H9 (cell line): ENCODE results near the gene TMEM250. TPM values are rescaled to one million over a fixed set of nuclear protein-coding genes. Genes with fewer than 3 reads are reported as not detected.

Experiments
- DNase-seq: peaks from one replicate; pipeline ENCODE4 v3.0.0-alpha.2; 2017
- H2AFZ ChIP-seq: one replicate; pipeline ENCODE4 v1.6.1; 2013; ENCODE audit warnings: mild to moderate bottlenecking, low read length, control low read depth, moderate library complexity
- H2AK5ac ChIP-seq: 2 replicates; pipeline ENCODE4 v1.6.1; 2013; ENCODE audit warnings: low read length, control low read depth, mixed read lengths; ENCODE audit not compliant: insufficient read length
- H2BK120ac ChIP-seq: one replicate; pipeline ENCODE4 v1.6.1; 2013; ENCODE audit warnings: low read depth, mild to moderate bottlenecking, low read length, control low read depth, inconsistent platforms; ENCODE audit not compliant: poor library complexity, severe bottlenecking
- H2BK12ac ChIP-seq: 2 replicates; pipeline ENCODE4 v1.6.1; 2013; ENCODE audit warnings: low read length, control low read depth, mixed read lengths, low read depth; ENCODE audit not compliant: insufficient read length
- H2BK15ac ChIP-seq: 2 replicates; pipeline ENCODE4 v1.6.1; 2013; ENCODE audit warnings: low read depth, low read length, control low read depth
- H2BK20ac ChIP-seq: one replicate; pipeline ENCODE4 v1.6.1; 2013; ENCODE audit warnings: low read depth, mild to moderate bottlenecking, low read length, control low read depth, inconsistent platforms; ENCODE audit not compliant: poor library complexity, severe bottlenecking
- H2BK5ac ChIP-seq: 2 replicates; pipeline ENCODE4 v1.6.1; 2013; ENCODE audit warnings: low read length, control low read depth, mixed read lengths; ENCODE audit not compliant: insufficient read length
- H3K14ac ChIP-seq: 2 replicates; pipeline ENCODE4 v1.6.1; 2013; ENCODE audit warnings: low read length, control low read depth; ENCODE audit not compliant: insufficient read depth
- H3K18ac ChIP-seq: 2 replicates; pipeline ENCODE4 v1.6.1; 2013; ENCODE audit warnings: low read depth, mild to moderate bottlenecking, mixed read lengths, low read length, control low read depth; ENCODE audit not compliant: insufficient read length
- H3K23ac ChIP-seq: 2 replicates; pipeline ENCODE4 v1.6.1; 2013; ENCODE audit warnings: low read length, control low read depth, mixed read lengths, low read depth; ENCODE audit not compliant: insufficient read length
- H3K23me2 ChIP-seq: 2 replicates; pipeline ENCODE4 v1.6.1; 2013; ENCODE audit warnings: low read depth, mild to moderate bottlenecking, mixed read lengths, low read length, control low read depth; ENCODE audit not compliant: insufficient read length, poor library complexity, severe bottlenecking
- H3K27ac ChIP-seq: 2 replicates; pipeline ENCODE4 v1.5.1; 2013; ENCODE audit warnings: low read length, control low read depth, mixed read lengths, low read depth; ENCODE audit not compliant: insufficient read length
- H3K27me3 ChIP-seq: 2 replicates; pipeline ENCODE4 v1.6.1; 2013; ENCODE audit warnings: low read length, control low read depth, inconsistent platforms; ENCODE audit not compliant: insufficient read depth
- H3K4ac ChIP-seq: 2 replicates; pipeline ENCODE4 v1.6.1; 2013; ENCODE audit warnings: low read depth, mild to moderate bottlenecking, control low read depth, inconsistent platforms, low read length, moderate library complexity
- H3K4me1 ChIP-seq: 2 replicates; pipeline ENCODE4 v1.6.1; 2013; ENCODE audit warnings: low read length, control low read depth, inconsistent platforms; ENCODE audit not compliant: insufficient read depth
- H3K4me2 ChIP-seq: 2 replicates; pipeline ENCODE4 v1.6.1; 2013; ENCODE audit warnings: low read length, control low read depth, mixed read lengths; ENCODE audit not compliant: insufficient read length, insufficient read depth
- H3K56ac ChIP-seq: 2 replicates; pipeline ENCODE4 v1.6.1; 2013; ENCODE audit warnings: low read depth, mild to moderate bottlenecking, mixed read lengths, low read length, control low read depth; ENCODE audit not compliant: insufficient read length
- H3K79me1 ChIP-seq: 2 replicates; pipeline ENCODE4 v1.6.1; 2013; ENCODE audit warnings: low read depth, mild to moderate bottlenecking, moderate library complexity, low read length, control low read depth, inconsistent platforms; ENCODE audit not compliant: insufficient read depth, poor library complexity, severe bottlenecking
- H3K79me2 ChIP-seq: 2 replicates; pipeline ENCODE4 v1.6.1; 2013; ENCODE audit warnings: low read length, control low read depth, inconsistent platforms; ENCODE audit not compliant: insufficient read depth
- H3K9ac ChIP-seq: 2 replicates; pipeline ENCODE4 v1.6.1; 2013; ENCODE audit warnings: low read length, control low read depth, mixed read lengths; ENCODE audit not compliant: insufficient read length; ENCODE audit errors: extremely low read depth
- H3K9me3 ChIP-seq: one replicate; pipeline ENCODE4 v1.6.1; 2013; ENCODE audit warnings: low read depth, low read length, inconsistent platforms; ENCODE audit not compliant: control insufficient read depth
- H3T11ph ChIP-seq: one replicate; pipeline ENCODE4 v1.6.1; 2013; ENCODE audit warnings: mild to moderate bottlenecking, low read length, control low read depth, inconsistent platforms
- H4K20me1 ChIP-seq: one replicate; pipeline ENCODE4 v1.6.1; 2013; ENCODE audit not compliant: control insufficient read depth, insufficient read length, insufficient read depth
- H4K5ac ChIP-seq: 2 replicates; pipeline ENCODE4 v1.6.1; 2013; ENCODE audit warnings: low read depth, mild to moderate bottlenecking, mixed read lengths, low read length, control low read depth; ENCODE audit not compliant: insufficient read length
- H4K8ac ChIP-seq: replicated peaks from 2 replicates; pipeline ENCODE4 v1.6.1; 2013; ENCODE audit warnings: low read length, control low read depth, mixed read lengths, low read depth; ENCODE audit not compliant: insufficient read length
- H4K91ac ChIP-seq: 2 replicates; pipeline ENCODE4 v1.6.1; 2013; ENCODE audit warnings: low read depth, mild to moderate bottlenecking, moderate library complexity, mixed read lengths, low read length, control low read depth; ENCODE audit not compliant: insufficient read length
- H3K27ac Mint-ChIP-seq, 3 experiments: 2 replicates in 2 of 3; 3 replicates in 1 of 3; pipeline ENCODE4 v1.8.0; 2020 to 2021; ENCODE audit warnings: mixed read lengths in 3 of 3, mild to moderate bottlenecking in 1 of 3, moderate library complexity in 1 of 3
- H3K27me3 Mint-ChIP-seq: 2 replicates; pipeline ENCODE4 v1.8.0; 2021; ENCODE audit warnings: low read depth, mild to moderate bottlenecking, moderate library complexity, mixed read lengths
- H3K36me3 Mint-ChIP-seq, 3 experiments: 2 replicates in 2 of 3; 3 replicates in 1 of 3; pipeline ENCODE4 v1.8.0; 2020 to 2021; ENCODE audit warnings: low read depth in 3 of 3, mixed read lengths in 3 of 3; ENCODE audit not compliant: insufficient read depth in 1 of 3
- H3K4me1 Mint-ChIP-seq, 2 experiments: 2 replicates each; pipeline ENCODE4 v1.8.0; 2020; ENCODE audit warnings: mixed read lengths in 2 of 2
- H3K4me3 Mint-ChIP-seq, 2 experiments: 2 replicates in 1 of 2; 3 replicates in 1 of 2; pipeline ENCODE4 v1.8.0; 2020 to 2021; ENCODE audit warnings: mild to moderate bottlenecking in 2 of 2, mixed read lengths in 2 of 2, moderate library complexity in 1 of 2
- H3K9me3 Mint-ChIP-seq, 2 experiments: 2 replicates in 1 of 2; 3 replicates in 1 of 2; pipeline ENCODE4 v1.8.0; 2020; ENCODE audit warnings: mild to moderate bottlenecking in 2 of 2, mixed read lengths in 2 of 2, moderate library complexity in 1 of 2
- CTCF ChIP-seq: fragments of 200-600 bp; sonication (generic); conservative IDR thresholded peaks from 3 replicates; pipeline ENCODE4 v1.8.0; 2021; ENCODE audit warnings: antibody characterized with exemption, mild to moderate bottlenecking
- WGBS: extraction: QIAGEN DNeasy Blood & Tissue Kit; methylation state at CpG from one replicate; pipeline ENCODE4 v1.1.7; 2013; ENCODE audit warnings: missing lambda C conversion rate, low lambda C conversion rate, mixed read lengths; ENCODE audit not compliant: insufficient read length; ENCODE audit errors: extremely low coverage; 5-methylcytosine and 5-hydroxymethylcytosine counted together
- total RNA-seq: library from RNA; stranded (reverse); gene quantifications from 2 replicates; pipeline ENCODE4 v1.2.1, GENCODE V29; 2021

Gene TMEM250
- total RNA-seq, 1 experiment from 2014 or later = 48.1 TPM

- Histone ChIP-seq H4K91ac (no peak overlapping the region), H2BK20ac (no peak overlapping the region), H3K4ac (no peak overlapping the region), H2BK120ac (no peak overlapping the region), H2BK15ac (no peak overlapping the region), H3K27me3 (peaks cover 3% of the 10 kb centered on the region; the same call in 1 of the 2 replicates), H3K23me2 (peaks cover 4% of the 10 kb centered on the region), H3K27ac (no peak overlapping the region), H2AK5ac (no peak overlapping the region), H2BK12ac (no peak overlapping the region), H3K56ac (no peak overlapping the region), H3K14ac (no peak overlapping the region), H3K23ac (no peak overlapping the region), H3K79me1 (no peaks in the 10 kb centered on the region), H3K9ac (no peak overlapping the region), H4K5ac (no peak overlapping the region), H3K4me1 (no peaks in the 10 kb centered on the region), H4K20me1 (peaks cover 6% of the 10 kb centered on the region), H3T11ph (no peak overlapping the region), H2BK5ac (no peak overlapping the region), H3K18ac (no peak overlapping the region), H4K8ac (no peak overlapping the region), H2AFZ (no peak overlapping the region), H3K4me2 (no peak overlapping the region), H3K9me3 (no peaks in the 10 kb centered on the region), H3K79me2 (no peaks in the 10 kb centered on the region; the same call in 1 of the 2 replicates)
- no CpG with 5 or more reads among the region's 10 CpGs for WGBS
- H3K9me3 Mint-ChIP-seq = no peaks in the 10 kb centered on the region
- no peak for TF ChIP-seq CTCF
- H3K27me3 Mint-ChIP-seq = peaks cover 26% of the 10 kb centered on the region
- peaks cover 19 to 45% of the 10 kb centered on the region in 2 experiments for H3K4me1 Mint-ChIP-seq
- no peak overlapping the region for H3K4me3 Mint-ChIP-seq
- no peak for DNase-seq
- H3K27ac Mint-ChIP-seq = no peak overlapping the region
- H3K36me3 Mint-ChIP-seq = no peaks in the 10 kb centered on the region
Observed at GRCh38 chr9:136092353-136092650, 26.4 kb downstream of the TMEM250 start.
